ENCODE results near the gene SLC6A18. TPM values are rescaled to one million over a fixed set of nuclear protein-coding genes. Genes with fewer than 3 reads are reported as not detected.

Gene SLC6A18
- total and polyA plus RNA-seq, 2 of the 13 experiments (the other 11 are each of a cell fraction or from before 2014, with no cell fraction given): not detected

DNA sequence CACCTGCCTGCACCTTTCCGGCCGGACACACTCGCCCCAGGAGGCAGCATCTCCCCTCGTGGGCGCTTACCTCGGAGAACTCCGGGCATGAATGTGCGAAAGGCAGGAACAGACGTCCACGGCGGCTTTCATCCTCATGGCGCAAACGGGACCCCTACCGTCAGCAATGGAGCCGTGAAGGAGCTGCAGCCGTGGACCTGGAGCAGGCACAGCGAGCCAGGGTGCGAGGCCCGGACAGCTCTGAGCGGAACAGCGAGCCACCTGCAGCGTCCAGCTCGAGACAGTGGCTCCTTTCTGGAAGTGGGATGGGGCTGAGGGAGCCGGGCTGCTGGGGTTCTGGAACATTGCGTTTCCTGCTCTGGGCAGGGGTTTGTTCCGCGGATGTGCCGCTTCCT is 31.6 kb upstream of the SLC6A18 start:
- DNase-seq (ENCODE audit: low spot score) (no peak), ATAC-seq (peak; percentile 20; the same call in 2 of the 3 replicates), FAIRE-seq (no peak)
- in situ Hi-C loops (cut with HindIII; ENCODE audit: extremely low pct_ligation_motif_present, low pct_unique_long_range_greater_than_20kb) (no loop called here), intact Hi-C loops (cut with micrococcal nuclease; ENCODE audit: unreplicated experiment) (no loop called here)
- POLR2A ChIA-PET: no interaction called here
- BruUV-seq (replicated peaks): no TSS peak
- no peak overlapping the region for H2AFZ ChIP-seq (ENCODE audit: low read length)
- no peaks in the 10 kb centered on the region for H3K36me3 ChIP-seq (replicated peaks in 1 of 2; ENCODE audit: control insufficient read depth in 1 of 2, insufficient read depth in 2 of 2, low read length in 2 of 2)
- WGBS (ENCODE audit: low lambda C conversion rate): 77% methylated on average over 4 of the region's 28 CpGs
- H3K9ac ChIP-seq (ENCODE audit: insufficient read depth, low read depth, low read length): no peak overlapping the region
- no peak overlapping the region for H3K4me3 ChIP-seq (replicated peaks in 1 of 3; ENCODE audit: insufficient read depth in 1 of 3, low read depth in 2 of 3, low read length in 3 of 3)
- H3K4me1 ChIP-seq (ENCODE audit: insufficient read depth, low read length): peaks cover 22% of the 10 kb centered on the region
- peaks cover 2 to 30% of the 10 kb centered on the region in 2 experiments; a peak in 4 of 5 replicates for H3K27me3 ChIP-seq (ENCODE audit: control insufficient read depth in 1 of 2, insufficient read depth in 2 of 2, low read length in 2 of 2)
- no peaks in the 10 kb centered on the region for H4K20me1 ChIP-seq (ENCODE audit: insufficient read depth, low read length)
- CTCF ChIA-PET (ENCODE audit: low intra/inter-chr PET ratio, low total read pairs): no interaction called here
- no peaks in the 10 kb centered on the region for H3K9me3 ChIP-seq (ENCODE audit: low read length)
- H3K79me2 ChIP-seq (ENCODE audit: insufficient read depth, low read length): no peaks in the 10 kb centered on the region
- TF ChIP-seq, protein P1, sequence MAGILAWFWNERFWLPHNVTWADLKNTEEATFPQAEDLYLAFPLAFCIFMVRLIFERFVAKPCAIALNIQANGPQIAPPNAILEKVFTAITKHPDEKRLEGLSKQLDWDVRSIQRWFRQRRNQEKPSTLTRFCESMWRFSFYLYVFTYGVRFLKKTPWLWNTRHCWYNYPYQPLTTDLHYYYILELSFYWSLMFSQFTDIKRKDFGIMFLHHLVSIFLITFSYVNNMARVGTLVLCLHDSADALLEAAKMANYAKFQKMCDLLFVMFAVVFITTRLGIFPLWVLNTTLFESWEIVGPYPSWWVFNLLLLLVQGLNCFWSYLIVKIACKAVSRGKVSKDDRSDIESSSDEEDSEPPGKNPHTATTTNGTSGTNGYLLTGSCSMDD (CRISPR knock-in tag; IDR thresholded peaks at IDR 0.05): no peak
- H3K4me2 ChIP-seq (ENCODE audit: low read depth, low read length): no peak overlapping the region
- H3K27ac ChIP-seq (ENCODE audit: extremely low read length, insufficient read depth, low read length): no peak overlapping the region

DNA sequence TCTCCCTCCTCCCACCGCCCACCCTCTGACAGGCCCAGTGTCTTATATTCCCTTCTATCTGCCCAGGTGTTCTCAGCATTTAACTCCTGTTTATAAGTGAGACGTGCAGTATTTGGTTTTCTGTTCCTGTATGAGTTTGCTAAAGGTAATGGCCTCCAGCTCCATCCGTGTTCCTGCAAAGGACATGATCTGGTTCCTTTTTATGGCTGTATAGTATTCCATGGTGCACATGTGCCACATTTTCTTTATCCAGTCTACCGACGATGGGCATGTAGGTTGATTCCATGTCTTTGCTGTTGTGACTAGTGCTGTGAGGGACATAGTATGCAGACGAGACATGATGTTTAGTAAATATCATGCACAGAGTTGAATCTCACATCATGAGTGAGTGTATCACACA is 30.8 kb upstream of the SLC6A18 start:
- no peak for FAIRE-seq
- Histone ChIP-seq H3K4me1 (ENCODE audit: insufficient read depth, low read length) (peaks cover 22% of the 10 kb centered on the region), H3K36me3 (replicated peaks in 1 of 2; ENCODE audit: control insufficient read depth in 1 of 2, insufficient read depth in 2 of 2, low read length in 2 of 2) (no peaks in the 10 kb centered on the region), H3K9me3 (ENCODE audit: low read length) (no peaks in the 10 kb centered on the region), H3K27ac (ENCODE audit: extremely low read length, insufficient read depth, low read length) (no peak overlapping the region), H3K79me2 (ENCODE audit: insufficient read depth, low read length) (no peaks in the 10 kb centered on the region), H3K4me2 (ENCODE audit: low read depth, low read length) (no peak overlapping the region), H3K4me3 (replicated peaks in 1 of 3; ENCODE audit: insufficient read depth in 1 of 3, low read depth in 2 of 3, low read length in 3 of 3) (no peak overlapping the region), H4K20me1 (ENCODE audit: insufficient read depth, low read length) (no peaks in the 10 kb centered on the region), H2AFZ (ENCODE audit: low read length) (no peak overlapping the region), H3K27me3 (ENCODE audit: control insufficient read depth in 1 of 2, insufficient read depth in 2 of 2, low read length in 2 of 2) (peaks cover 2 to 35% of the 10 kb centered on the region in 2 experiments; a peak in 4 of 5 replicates), H3K9ac (ENCODE audit: insufficient read depth, low read depth, low read length) (no peak overlapping the region)
- ATAC-seq: no peak
- ChIA-PET CTCF (ENCODE audit: low intra/inter-chr PET ratio, low total read pairs) (no interaction called here), POLR2A (no interaction called here)
- WGBS (ENCODE audit: low lambda C conversion rate): 39% methylated on average over 6 of the region's 6 CpGs
- in situ Hi-C loops (cut with HindIII; ENCODE audit: extremely low pct_ligation_motif_present, low pct_unique_long_range_greater_than_20kb) (no loop called here), intact Hi-C loops (cut with micrococcal nuclease; ENCODE audit: unreplicated experiment) (no loop called here)
- no TSS peak for BruUV-seq (replicated peaks)
- no peak for DNase-seq (ENCODE audit: low spot score)
- TF ChIP-seq MEIS2 (CRISPR knock-in tag; IDR thresholded peaks at IDR 0.05) (no peak), ZNF782 (CRISPR knock-in tag; IDR thresholded peaks at IDR 0.05; ENCODE audit: borderline replicate concordance) (no peak), SRY (CRISPR knock-in tag; IDR thresholded peaks at IDR 0.05) (no peak), ZNF329 (CRISPR knock-in tag; IDR thresholded peaks at IDR 0.05; ENCODE audit: low read depth) (no peak), ZNF891 (CRISPR knock-in tag; IDR thresholded peaks at IDR 0.05) (no peak), MIER2 (CRISPR knock-in tag; IDR thresholded peaks at IDR 0.05) (no peak), AKAP8 (CRISPR knock-in tag; IDR thresholded peaks at IDR 0.05) (no peak)
- TF ChIP-seq, protein P2, sequence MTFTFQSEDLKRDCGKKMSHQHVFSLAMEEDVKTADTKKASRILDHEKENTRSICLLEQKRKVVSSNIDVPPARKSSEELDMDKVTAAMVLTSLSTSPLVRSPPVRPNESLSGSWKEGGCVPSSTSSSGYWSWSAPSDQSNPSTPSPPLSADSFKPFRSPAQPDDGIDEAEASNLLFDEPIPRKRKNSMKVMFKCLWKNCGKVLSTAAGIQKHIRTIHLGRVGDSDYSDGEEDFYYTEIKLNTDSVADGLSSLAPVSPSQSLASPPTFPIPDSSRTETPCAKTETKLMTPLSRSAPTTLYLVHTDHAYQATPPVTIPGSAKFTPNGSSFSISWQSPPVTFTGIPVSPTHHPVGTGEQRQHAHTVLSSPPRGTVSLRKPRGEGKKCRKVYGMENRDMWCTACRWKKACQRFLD (CRISPR knock-in tag; IDR thresholded peaks at IDR 0.05; ENCODE audit: borderline replicate concordance): no peak
- TF ChIP-seq, protein P3, sequence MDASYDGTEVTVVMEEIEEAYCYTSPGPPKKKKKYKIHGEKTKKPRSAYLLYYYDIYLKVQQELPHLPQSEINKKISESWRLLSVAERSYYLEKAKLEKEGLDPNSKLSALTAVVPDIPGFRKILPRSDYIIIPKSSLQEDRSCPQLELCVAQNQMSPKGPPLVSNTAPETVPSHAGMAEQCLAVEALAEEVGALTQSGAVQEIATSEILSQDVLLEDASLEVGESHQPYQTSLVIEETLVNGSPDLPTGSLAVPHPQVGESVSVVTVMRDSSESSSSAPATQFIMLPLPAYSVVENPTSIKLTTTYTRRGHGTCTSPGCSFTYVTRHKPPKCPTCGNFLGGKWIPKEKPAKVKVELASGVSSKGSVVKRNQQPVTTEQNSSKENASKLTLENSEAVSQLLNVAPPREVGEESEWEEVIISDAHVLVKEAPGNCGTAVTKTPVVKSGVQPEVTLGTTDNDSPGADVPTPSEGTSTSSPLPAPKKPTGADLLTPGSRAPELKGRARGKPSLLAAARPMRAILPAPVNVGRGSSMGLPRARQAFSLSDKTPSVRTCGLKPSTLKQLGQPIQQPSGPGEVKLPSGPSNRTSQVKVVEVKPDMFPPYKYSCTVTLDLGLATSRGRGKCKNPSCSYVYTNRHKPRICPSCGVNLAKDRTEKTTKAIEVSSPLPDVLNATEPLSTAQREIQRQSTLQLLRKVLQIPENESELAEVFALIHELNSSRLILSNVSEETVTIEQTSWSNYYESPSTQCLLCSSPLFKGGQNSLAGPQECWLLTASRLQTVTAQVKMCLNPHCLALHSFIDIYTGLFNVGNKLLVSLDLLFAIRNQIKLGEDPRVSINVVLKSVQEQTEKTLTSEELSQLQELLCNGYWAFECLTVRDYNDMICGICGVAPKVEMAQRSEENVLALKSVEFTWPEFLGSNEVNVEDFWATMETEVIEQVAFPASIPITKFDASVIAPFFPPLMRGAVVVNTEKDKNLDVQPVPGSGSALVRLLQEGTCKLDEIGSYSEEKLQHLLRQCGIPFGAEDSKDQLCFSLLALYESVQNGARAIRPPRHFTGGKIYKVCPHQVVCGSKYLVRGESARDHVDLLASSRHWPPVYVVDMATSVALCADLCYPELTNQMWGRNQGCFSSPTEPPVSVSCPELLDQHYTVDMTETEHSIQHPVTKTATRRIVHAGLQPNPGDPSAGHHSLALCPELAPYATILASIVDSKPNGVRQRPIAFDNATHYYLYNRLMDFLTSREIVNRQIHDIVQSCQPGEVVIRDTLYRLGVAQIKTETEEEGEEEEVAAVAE (CRISPR knock-in tag; IDR thresholded peaks at IDR 0.05; ENCODE audit: borderline replicate concordance): no peak

All from HepG2 (cell line).